ENCODE results near the gene ACOT8. TPM values are rescaled to one million over a fixed set of nuclear protein-coding genes. Genes with fewer than 3 reads are reported as not detected.
A peak's percentile ranks its signal among the peaks of the same experiment; 100 is the strongest.
"Not testable (repeated sequence)": the region's sequence is repeated elsewhere in the genome, so short reads cannot be mapped to it uniquely, and the experiment has no call there.

The ACOT8 gene
- total and polyA plus RNA-seq, 11 donors = 22.5 to 57.8 (median 32.4) TPM

GRCh38 chr20:45902199-45902701 lies 45.1 kb upstream of the ACOT8 start:
- 89 to 92% (median 91%) methylated on average over 10 to 14 of the region's 14 CpGs for WGBS, 4 donors
- H3K4me3 ChIP-seq = no peak overlapping the region
- no peak for DNase-seq
- H3K36me3 ChIP-seq = peaks cover 0 to 94% (median 79%) of the 10 kb centered on the region in 9 donors
- H3K4me1 ChIP-seq = no peaks in the 10 kb centered on the region
- intact Hi-C loops (cut with DNase I) = no loop called here
- no peak overlapping the region for H3K27ac ChIP-seq
- H3K9me3 ChIP-seq = no peaks in the 10 kb centered on the region
- TF ChIP-seq CTCF (IDR thresholded peaks at IDR 0.05) (no peak), POLR2A (IDR thresholded peaks at IDR 0.05) (no peak)
- peak in 2 of 4 donors; percentile 12 to 18 for ATAC-seq
- no peaks in the 10 kb centered on the region for H3K27me3 ChIP-seq

GRCh38 chr20:45901332-45901731 lies 44.1 kb upstream of the ACOT8 start:
- H3K9me3 ChIP-seq; ATAC-seq; DNase-seq; H3K27ac ChIP-seq; intact Hi-C loops (cut with DNase I); H3K4me1 ChIP-seq; H3K27me3 ChIP-seq; H3K4me3 ChIP-seq: not testable (repeated sequence)
- H3K36me3 ChIP-seq = peaks cover 0 to 97% (median 85%) of the 10 kb centered on the region in 9 donors
- WGBS, 4 donors = 87 to 97% (median 95%) methylated on average over 6 of the region's 6 CpGs

GRCh38 chr20:45899046-45899835 lies 42.0 kb upstream of the ACOT8 start:
- no peak for TF ChIP-seq POLR2A (IDR thresholded peaks at IDR 0.05)
- no peak for TF ChIP-seq CTCF (IDR thresholded peaks at IDR 0.05)
- Histone ChIP-seq H3K27me3 (no peaks in the 10 kb centered on the region), H3K4me1 (no peaks in the 10 kb centered on the region), H3K36me3 (peaks cover 0 to 98% (median 89%) of the 10 kb centered on the region in 9 donors), H3K9me3 (no peaks in the 10 kb centered on the region), H3K4me3 (no peak overlapping the region), H3K27ac (no peak overlapping the region)
- DNase-seq (peak in 1 of 5 donors; percentile 7), ATAC-seq (peak in 1 of 4 donors; percentile 7)
- 87 to 94% (median 92%) methylated on average over 13 of the region's 13 CpGs for WGBS, 4 donors
- intact Hi-C loops (cut with DNase I) = loop anchor here in 1 of 10 donors (10.0 kb wide), 1 partner anchor 66 kb away; no protein-coding TSS in a partner anchor

GRCh38 chr20:45898285-45898684 lies 41.1 kb upstream of the ACOT8 start:
- peak in 2 of 5 donors; percentile 1 to 22 for DNase-seq
- no peak for ATAC-seq
- WGBS, 4 donors = 86 to 89% (median 88%) methylated on average over 12 of the region's 12 CpGs
- TF ChIP-seq CTCF (IDR thresholded peaks at IDR 0.05) (no peak), POLR2A (IDR thresholded peaks at IDR 0.05) (no peak)
- peaks cover 0 to 98% (median 90%) of the 10 kb centered on the region in 9 donors for H3K36me3 ChIP-seq
- H3K9me3 ChIP-seq = no peaks in the 10 kb centered on the region
- H3K4me1 ChIP-seq = peaks cover 0 to 1% (median 0%) of the 10 kb centered on the region in 12 donors
- intact Hi-C loops (cut with DNase I) = loop anchor here in 1 of 10 donors (10.0 kb wide), 1 partner anchor 67 kb away; no protein-coding TSS in a partner anchor
- no peak overlapping the region for H3K27ac ChIP-seq
- H3K27me3 ChIP-seq = no peaks in the 10 kb centered on the region
- H3K4me3 ChIP-seq = no peak overlapping the region

Data from heart left ventricle (tissue), 16 donors.